ENCODE data around the gene LCK. TPM values are rescaled to one million over a fixed set of nuclear protein-coding genes. Genes with fewer than 3 reads are reported as not detected.

Gene LCK
- total RNA-seq, 4 donors from 2014 or later: 2.2 to 4.0 (median 3.5) TPM

- 88 to 89% methylated on average over 4 of the region's 4 CpGs for WGBS, 2 donors
- intact Hi-C loops (cut with DNase I): loop anchor here (10.0 kb wide), 1 partner anchor 171 kb away; the partner anchor contains the start of gene BSDC1
- DNase-seq: no peak
- TF ChIP-seq CTCF (IDR thresholded peaks at IDR 0.05) (no peak), POLR2A (IDR thresholded peaks at IDR 0.05) (no peak)
- Histone ChIP-seq H3K4me1 (peaks cover 27 to 36% of the 10 kb centered on the region in 2 donors), H3K9me3 (no peaks in the 10 kb centered on the region), H3K36me3 (peaks cover 43 to 46% of the 10 kb centered on the region in 2 donors), H3K4me3 (replicated peaks in 1 of 3) (no peak overlapping the region), H3K27me3 (no peaks in the 10 kb centered on the region), H3K27ac (no peak overlapping the region)
Measured at GRCh38 chr1:32224285-32224684, 26.8 kb upstream of the LCK start.

GRCh38 chr1:32228771-32229170, 22.3 kb upstream of the LCK start:
- H3K4me3 ChIP-seq (replicated peaks in 1 of 3): no peak overlapping the region
- H3K27me3 ChIP-seq: no peaks in the 10 kb centered on the region
- H3K27ac ChIP-seq: no peak overlapping the region
- H3K4me1 ChIP-seq: peaks cover under 1 to 5% of the 10 kb centered on the region in 2 donors
- no peak for DNase-seq
- H3K36me3 ChIP-seq: peaks cover 69 to 74% of the 10 kb centered on the region in 2 donors
- intact Hi-C loops (cut with DNase I): loop anchor here (10.0 kb wide), 1 partner anchor 166 kb away; the partner anchor contains the start of gene BSDC1
- TF ChIP-seq POLR2A (IDR thresholded peaks at IDR 0.05) (no peak), CTCF (IDR thresholded peaks at IDR 0.05) (no peak)
- WGBS, 2 donors: 86% methylated on average over 3 of the region's 3 CpGs
- H3K9me3 ChIP-seq: no peaks in the 10 kb centered on the region

GRCh38 chr1:32231843-32232432, 19.1 kb upstream of the LCK start:
- WGBS, 2 donors: 84 to 92% methylated on average over 5 of the region's 5 CpGs
- Histone ChIP-seq H3K4me1 (no peaks in the 10 kb centered on the region), H3K27me3 (no peaks in the 10 kb centered on the region), H3K4me3 (replicated peaks in 1 of 3) (no peak overlapping the region), H3K9me3 (no peaks in the 10 kb centered on the region), H3K27ac (no peak overlapping the region), H3K36me3 (peaks cover 45 to 53% of the 10 kb centered on the region in 2 donors)
- DNase-seq: no peak
- TF ChIP-seq CTCF (IDR thresholded peaks at IDR 0.05) (no peak), POLR2A (IDR thresholded peaks at IDR 0.05) (no peak)
- intact Hi-C loops (cut with DNase I): loop anchor here (10.0 kb wide), 2 partner anchors 63 to 103 kb away; partner anchors contain the start of genes HDAC1 and MARCKSL1

- Histone ChIP-seq H3K27me3 (no peaks in the 10 kb centered on the region), H3K9me3 (no peaks in the 10 kb centered on the region), H3K36me3 (peaks cover 39 to 47% of the 10 kb centered on the region in 2 donors), H3K27ac (no peak overlapping the region), H3K4me1 (no peaks in the 10 kb centered on the region), H3K4me3 (replicated peaks in 1 of 3) (no peak overlapping the region)
- no peak for DNase-seq
- TF ChIP-seq CTCF (IDR thresholded peaks at IDR 0.05): no peak
- TF ChIP-seq POLR2A (IDR thresholded peaks at IDR 0.05): no peak
- intact Hi-C loops (cut with DNase I): loop anchor here (10.0 kb wide), 2 partner anchors 62 to 102 kb away; partner anchors contain the start of genes HDAC1 and MARCKSL1
- 91 to 93% methylated on average over 8 of the region's 8 CpGs for WGBS, 2 donors
Measured at GRCh38 chr1:32232558-32233304, 18.3 kb upstream of the LCK start.

GRCh38 chr1:32234792-32235191, 16.3 kb upstream of the LCK start:
- Histone ChIP-seq H3K27ac (no peak overlapping the region), H3K9me3 (no peaks in the 10 kb centered on the region), H3K4me1 (peaks cover 5 to 8% of the 10 kb centered on the region in 2 donors), H3K36me3 (peaks cover 21 to 27% of the 10 kb centered on the region in 2 donors), H3K27me3 (no peaks in the 10 kb centered on the region), H3K4me3 (replicated peaks in 1 of 3) (no peak overlapping the region)
- DNase-seq: no peak
- 77 to 92% methylated on average over 7 of the region's 7 CpGs for WGBS, 2 donors
- no peak for TF ChIP-seq CTCF (IDR thresholded peaks at IDR 0.05)
- TF ChIP-seq POLR2A (IDR thresholded peaks at IDR 0.05): no peak
- intact Hi-C loops (cut with DNase I): loop anchor here (10.0 kb wide), 2 partner anchors 60 to 100 kb away; partner anchors contain the start of genes HDAC1 and MARCKSL1
